ENCODE measurements around the gene CACNG7.
"Not testable (repeated sequence)": the region's sequence is repeated elsewhere in the genome, so short reads cannot be mapped to it uniquely, and the experiment has no call there.

CACNG7 gene

DNA sequence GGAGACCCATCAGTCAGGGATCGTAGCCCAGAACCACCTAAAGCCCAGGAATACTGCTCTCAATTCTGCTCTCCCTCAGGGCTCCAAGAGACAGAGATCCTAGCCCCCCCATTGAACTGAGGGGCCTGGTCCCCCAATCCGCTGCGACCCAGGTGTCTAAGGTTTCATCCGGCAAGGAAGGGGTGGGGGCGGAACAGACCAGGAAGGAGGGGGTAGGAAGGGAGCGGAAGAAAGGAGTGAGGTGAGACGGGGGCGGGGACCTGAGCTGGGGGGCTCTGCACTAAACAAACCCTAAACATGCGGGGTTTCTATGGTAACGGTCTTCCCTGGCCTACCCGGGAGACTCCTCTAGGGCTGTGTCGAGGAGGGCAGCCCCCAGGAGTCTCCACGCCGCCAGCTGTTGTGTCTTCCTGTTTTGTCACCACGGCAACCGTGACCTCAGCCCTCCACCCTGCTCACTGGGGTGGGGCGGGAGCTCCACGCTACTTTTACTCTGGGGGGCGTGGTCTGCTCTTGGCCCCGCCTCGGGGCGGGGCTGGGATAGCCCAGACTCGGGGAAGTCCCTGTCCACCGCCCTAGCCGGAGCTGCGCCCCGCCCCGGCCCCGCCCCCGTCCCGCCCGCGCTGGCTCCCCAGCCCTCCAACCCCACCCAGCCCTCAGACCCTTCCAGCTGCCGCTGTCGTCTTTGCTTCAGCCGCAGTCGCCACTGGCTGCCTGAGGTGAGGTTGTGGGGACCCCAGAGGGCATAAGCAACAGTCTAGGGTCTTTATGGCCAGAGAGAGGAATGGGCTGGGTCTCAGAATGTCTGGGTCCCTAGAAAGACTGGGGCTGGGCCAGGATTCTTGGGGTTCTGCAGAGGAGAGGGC lies 41.6 kb upstream of the CACNG7 start, which contains the start of gene MYADM:
TSS of gene MYADM (plus strand) at position 659 of the 866 bp plus-strand sequence. CDS start 5,647 bp downstream, outside the sequence.
- H3K4me3 ChIP-seq (ENCODE audit: low read depth, low read length), result peak within 1 kb of the TSS; percentile 69
- TF ChIP-seq, protein P1, sequence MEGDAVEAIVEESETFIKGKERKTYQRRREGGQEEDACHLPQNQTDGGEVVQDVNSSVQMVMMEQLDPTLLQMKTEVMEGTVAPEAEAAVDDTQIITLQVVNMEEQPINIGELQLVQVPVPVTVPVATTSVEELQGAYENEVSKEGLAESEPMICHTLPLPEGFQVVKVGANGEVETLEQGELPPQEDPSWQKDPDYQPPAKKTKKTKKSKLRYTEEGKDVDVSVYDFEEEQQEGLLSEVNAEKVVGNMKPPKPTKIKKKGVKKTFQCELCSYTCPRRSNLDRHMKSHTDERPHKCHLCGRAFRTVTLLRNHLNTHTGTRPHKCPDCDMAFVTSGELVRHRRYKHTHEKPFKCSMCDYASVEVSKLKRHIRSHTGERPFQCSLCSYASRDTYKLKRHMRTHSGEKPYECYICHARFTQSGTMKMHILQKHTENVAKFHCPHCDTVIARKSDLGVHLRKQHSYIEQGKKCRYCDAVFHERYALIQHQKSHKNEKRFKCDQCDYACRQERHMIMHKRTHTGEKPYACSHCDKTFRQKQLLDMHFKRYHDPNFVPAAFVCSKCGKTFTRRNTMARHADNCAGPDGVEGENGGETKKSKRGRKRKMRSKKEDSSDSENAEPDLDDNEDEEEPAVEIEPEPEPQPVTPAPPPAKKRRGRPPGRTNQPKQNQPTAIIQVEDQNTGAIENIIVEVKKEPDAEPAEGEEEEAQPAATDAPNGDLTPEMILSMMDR (IDR thresholded peaks at IDR 0.05; ENCODE audit: low read depth, low read length, missing control alignments), result no peak
- DNase-seq (ENCODE audit: low read depth), result peak; percentile 87

GRCh38 chr19:53868091-53868891 lies 40.8 kb upstream of the CACNG7 start:
- peak overlapping the region; percentile 69 for H3K4me3 ChIP-seq (ENCODE audit: low read depth, low read length)
- TF ChIP-seq, protein P1 (IDR thresholded peaks at IDR 0.05; ENCODE audit: low read depth, low read length, missing control alignments), result no peak
- DNase-seq (ENCODE audit: low read depth), result no peak

DNA sequence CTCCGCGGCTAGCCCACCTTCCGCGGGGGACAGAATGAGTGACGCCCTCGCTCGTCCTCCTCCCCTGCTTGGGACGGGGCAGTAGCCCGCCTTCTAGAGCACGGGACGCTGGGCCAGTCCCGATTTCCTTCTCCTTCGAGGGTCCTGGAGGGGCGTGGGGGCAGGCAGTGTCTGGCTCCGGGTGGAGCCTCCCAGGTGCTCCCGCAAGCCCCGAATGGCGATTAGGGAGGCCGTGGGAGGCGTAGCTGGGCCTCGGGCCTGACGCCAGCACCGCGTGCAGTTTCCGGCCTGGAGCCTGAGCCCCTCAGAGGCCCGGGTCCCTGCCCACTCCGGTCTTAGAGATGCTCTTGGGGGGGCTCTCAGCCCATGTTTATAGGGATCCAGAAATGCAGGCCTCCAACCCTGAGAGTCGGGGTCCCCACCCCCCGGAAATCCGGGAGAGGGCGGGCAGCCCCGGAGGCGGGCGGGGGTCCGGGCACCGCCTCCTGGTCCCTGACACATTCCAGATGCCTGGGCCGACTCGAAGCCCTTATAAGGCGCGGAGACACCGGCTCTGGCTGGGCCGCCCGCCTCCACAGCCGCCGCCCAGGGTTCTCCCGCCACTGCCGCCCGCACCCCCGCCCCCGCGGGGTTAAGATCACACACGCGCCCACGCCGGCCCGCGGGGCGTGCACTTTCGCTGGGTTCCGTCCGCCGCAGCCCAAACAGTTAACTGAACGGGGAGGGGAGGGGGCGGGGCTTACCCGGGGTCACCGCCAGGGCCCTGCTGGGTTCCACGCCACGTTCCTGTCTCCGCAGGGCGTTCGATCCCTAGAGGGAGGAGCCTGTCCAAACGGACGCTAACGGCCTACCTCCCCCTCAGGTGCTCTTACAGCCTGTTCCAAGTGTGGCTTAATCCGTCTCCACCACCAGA lies 39.9 kb upstream of the CACNG7 start:
- TF ChIP-seq, protein P1 (IDR thresholded peaks at IDR 0.05; ENCODE audit: low read depth, low read length, missing control alignments), result no peak
- peak overlapping the region; percentile 69 for H3K4me3 ChIP-seq (ENCODE audit: low read depth, low read length)
- DNase-seq (ENCODE audit: low read depth), result no peak

GRCh38 chr19:53869805-53870484 lies 39.1 kb upstream of the CACNG7 start:
- not testable (repeated sequence) for DNase-seq (ENCODE audit: low read depth)
- H3K4me3 ChIP-seq (ENCODE audit: low read depth, low read length), result peak overlapping the region; percentile 69

DNA sequence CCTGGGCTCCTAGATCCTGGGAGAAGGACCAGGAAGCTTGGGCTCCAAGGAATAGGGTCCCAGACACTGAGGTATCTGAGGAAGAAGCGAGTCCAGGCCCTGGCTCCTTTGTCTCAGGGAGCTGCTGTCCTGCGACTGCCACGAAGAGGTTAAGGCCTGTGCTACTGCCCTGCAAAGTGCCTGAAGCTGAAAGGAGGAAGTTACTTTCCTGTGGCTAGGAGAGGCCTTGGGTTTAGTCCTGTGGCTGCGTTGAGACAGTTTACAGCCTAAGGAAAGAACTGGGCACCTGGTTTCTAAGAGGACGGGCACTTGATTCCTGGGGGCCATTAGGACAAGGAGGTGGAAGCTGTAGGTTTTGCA lies 38.6 kb upstream of the CACNG7 start:
- TF ChIP-seq, protein P1 (IDR thresholded peaks at IDR 0.05; ENCODE audit: low read depth, low read length, missing control alignments), result no peak
- H3K4me3 ChIP-seq (ENCODE audit: low read depth, low read length), result peak overlapping the region; percentile 38
- no peak for DNase-seq (ENCODE audit: low read depth)

GRCh38 chr19:53871454-53871853 lies 37.6 kb upstream of the CACNG7 start:
- no peak overlapping the region for H3K4me3 ChIP-seq (ENCODE audit: low read depth, low read length)
- TF ChIP-seq, protein P1 (IDR thresholded peaks at IDR 0.05; ENCODE audit: low read depth, low read length, missing control alignments), result no peak
- DNase-seq (ENCODE audit: low read depth), result no peak

All from GM12864 (cell line).